RWPE1 (cell line): ENCODE results near the gene KITLG.

ENCODE experiments used
- CTCF ChIA-PET: fragments of 350-600 bp; sonication (Branson Sonifier 250); formaldehyde crosslinking; extraction: SDS; loops from one replicate; lab custom pipeline; 2021; lab: Yijun Ruan, JAX
- POLR2A ChIA-PET: fragments of 400-600 bp; formaldehyde crosslinking; extraction: SDS; loops from one replicate; lab custom pipeline; 2020; ENCODE audit warnings: antibody characterized with exemption; ENCODE audit not compliant: low non-redundant PET; lab: Yijun Ruan, JAX
- DNase-seq: peaks from one replicate; pipeline ENCODE4 v3.0.0; 2012; ENCODE audit warnings: low spot score
- H3K27ac ChIP-seq: fragments of 450-650 bp; 2 replicates; pipeline ENCODE4 v1.5.1; 2017
- TF ChIP-seq, protein P1 (sequence below): fragments of 450-650 bp; conservative IDR thresholded peaks from 2 replicates; pipeline ENCODE4 v1.5.1; 2017; ENCODE audit warnings: low read depth, mild to moderate bottlenecking

The KITLG gene

DNA sequence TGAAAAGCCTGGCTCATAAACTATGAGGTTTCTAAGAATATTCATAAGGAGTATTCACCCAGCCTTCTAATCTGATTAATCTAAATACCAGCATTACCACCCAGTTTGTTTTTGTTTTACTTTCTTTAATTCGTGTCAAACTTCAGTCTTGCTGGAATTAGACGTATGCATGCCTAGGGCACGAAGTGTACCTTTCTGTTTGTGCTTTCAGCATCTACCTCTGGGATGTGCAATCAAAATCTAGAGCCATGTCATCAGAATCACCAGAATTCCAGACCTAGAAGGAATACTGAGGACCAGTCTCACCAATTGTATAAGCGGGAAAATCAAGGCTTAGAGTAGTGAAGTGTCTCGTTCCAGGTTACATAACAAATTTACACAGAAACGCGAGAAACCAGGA, 57.3 kb downstream of the KITLG start:
- POLR2A ChIA-PET = no interaction called here
- TF ChIP-seq, protein P1, sequence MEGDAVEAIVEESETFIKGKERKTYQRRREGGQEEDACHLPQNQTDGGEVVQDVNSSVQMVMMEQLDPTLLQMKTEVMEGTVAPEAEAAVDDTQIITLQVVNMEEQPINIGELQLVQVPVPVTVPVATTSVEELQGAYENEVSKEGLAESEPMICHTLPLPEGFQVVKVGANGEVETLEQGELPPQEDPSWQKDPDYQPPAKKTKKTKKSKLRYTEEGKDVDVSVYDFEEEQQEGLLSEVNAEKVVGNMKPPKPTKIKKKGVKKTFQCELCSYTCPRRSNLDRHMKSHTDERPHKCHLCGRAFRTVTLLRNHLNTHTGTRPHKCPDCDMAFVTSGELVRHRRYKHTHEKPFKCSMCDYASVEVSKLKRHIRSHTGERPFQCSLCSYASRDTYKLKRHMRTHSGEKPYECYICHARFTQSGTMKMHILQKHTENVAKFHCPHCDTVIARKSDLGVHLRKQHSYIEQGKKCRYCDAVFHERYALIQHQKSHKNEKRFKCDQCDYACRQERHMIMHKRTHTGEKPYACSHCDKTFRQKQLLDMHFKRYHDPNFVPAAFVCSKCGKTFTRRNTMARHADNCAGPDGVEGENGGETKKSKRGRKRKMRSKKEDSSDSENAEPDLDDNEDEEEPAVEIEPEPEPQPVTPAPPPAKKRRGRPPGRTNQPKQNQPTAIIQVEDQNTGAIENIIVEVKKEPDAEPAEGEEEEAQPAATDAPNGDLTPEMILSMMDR = no peak

DNA sequence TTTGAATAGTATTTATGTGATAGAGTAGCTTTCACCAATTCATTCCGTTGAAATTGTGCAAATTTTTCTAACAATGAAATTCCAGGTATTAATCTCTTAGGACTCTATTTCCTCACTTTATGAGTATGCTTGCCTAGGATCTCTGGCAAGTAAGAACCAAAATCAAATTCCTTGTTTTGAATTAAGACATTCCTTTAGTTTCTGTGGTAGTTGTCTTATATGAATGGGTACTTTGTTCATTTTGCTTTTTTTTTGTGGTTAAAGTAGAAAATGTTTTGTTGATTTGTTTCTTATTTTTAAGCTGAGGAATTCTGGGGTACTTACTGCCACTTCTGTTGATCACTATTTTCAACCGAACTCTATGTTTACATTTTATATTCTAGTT, 59.8 kb downstream of the KITLG start:
- H3K27ac ChIP-seq = no peak overlapping the region
- DNase-seq = no peak
- ChIA-PET POLR2A (no interaction called here), CTCF (no interaction called here)
- TF ChIP-seq, protein P1 = no peak

More for the DNA sequence above, 57.3 kb downstream of the KITLG start:
- CTCF ChIA-PET = interaction anchor here (0.6 kb wide), 1 partner anchor 967 kb away, joined by 3 read pairs; no protein-coding TSS in a partner anchor
- no peak overlapping the region for H3K27ac ChIP-seq
- DNase-seq = no peak

DNA sequence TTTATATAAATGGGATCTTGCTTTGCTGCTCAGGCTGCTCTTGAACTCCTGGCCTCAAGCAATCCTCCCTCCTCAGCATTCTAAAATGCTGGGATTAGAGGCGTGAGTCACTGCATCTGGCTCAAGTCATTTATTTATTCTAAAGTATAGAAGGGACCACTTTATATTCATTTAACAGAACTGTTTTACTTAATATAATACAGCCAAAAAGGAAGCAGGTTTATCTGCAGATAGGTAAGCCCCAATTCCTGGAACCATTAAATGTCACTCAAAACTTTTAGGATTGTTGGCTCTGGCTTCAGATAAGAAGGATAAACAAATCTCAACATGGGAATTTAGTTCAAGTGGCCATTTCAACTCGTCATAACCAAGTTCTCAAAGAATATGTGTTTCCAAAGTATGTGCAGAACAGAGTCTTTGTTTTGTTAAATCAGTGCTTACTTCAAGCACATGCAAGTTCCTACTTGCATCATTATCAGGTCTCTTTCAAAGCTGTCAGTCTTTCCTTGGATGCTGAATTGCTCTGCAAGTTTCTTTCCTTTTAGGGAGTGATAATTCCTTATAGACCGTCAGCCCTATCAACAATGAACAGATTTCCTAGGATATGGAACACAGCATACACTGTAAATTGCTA, 60.4 kb downstream of the KITLG start:
- TF ChIP-seq, protein P1 = no peak
- ChIA-PET CTCF (no interaction called here), POLR2A (no interaction called here)
- H3K27ac ChIP-seq = no peak overlapping the region
- peak; percentile 9 for DNase-seq

DNA sequence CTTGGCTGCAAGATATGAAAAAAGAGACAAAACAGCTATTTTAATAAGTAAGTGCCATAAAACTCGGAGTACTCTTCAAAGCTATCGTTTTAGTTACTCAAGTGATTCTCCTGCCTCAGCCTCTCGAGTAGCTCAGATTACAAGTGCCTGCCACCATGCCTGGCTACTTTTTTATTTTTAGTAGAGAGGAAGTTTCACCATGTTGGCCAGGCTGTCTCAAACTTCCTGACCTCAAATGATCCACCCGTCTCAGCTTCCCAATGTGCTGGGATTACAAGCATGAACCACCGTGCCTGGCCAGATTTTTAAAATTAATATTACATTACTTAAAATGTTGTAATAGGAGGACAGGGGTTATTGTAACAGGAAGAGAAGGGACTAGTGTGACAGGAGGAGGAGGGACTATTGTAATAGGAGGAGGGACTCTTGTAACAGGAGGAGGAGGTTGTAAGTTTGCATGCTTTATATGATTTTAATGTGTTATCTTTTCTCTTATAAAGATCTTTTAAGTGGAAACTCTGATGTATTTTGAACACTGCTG, 61.3 kb downstream of the KITLG start:
- CTCF ChIA-PET = no interaction called here
- DNase-seq = no peak
- TF ChIP-seq, protein P1 = no peak
- POLR2A ChIA-PET = no interaction called here
- no peak overlapping the region for H3K27ac ChIP-seq

DNA sequence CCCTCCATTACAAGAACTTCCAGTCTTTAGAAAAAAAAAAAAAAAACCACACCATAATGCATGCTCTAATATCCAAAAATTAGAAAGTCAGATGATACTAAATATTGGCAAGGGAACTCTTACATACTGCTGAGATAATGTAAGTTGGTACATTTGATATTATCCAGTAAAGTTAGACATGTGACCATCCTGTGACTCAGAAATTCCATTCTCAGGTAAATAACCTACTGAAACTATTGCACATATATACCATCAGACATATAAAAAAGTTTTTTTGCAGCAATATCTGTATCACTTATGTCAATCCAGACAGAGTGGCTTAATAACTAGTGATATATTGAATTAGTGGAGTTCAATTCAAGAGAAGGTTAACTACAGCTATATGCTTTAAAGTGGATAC, 63.5 kb downstream of the KITLG start:
- CTCF ChIA-PET = no interaction called here
- POLR2A ChIA-PET = no interaction called here
- TF ChIP-seq, protein P1 = no peak
- H3K27ac ChIP-seq = no peak overlapping the region
- DNase-seq = no peak

DNA sequence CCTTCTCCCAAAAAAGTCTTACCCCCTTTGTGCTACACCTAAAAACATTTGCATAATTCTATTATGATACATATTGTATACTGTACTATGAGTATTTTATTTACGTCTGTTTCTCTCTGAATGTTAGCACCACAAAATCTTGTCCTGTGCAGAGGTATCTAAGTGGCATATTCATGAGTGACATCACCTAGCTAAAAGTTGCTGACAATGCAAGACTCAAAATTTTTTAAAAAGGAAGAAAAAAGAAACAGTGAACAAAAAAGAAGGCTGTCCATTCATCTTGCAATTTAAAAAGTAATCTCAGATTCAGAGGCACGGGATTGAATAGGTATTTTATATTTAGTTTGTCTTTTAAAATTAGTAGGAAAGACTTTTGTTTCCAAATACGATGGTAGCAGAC, 69.4 kb downstream of the KITLG start:
- ChIA-PET CTCF (no interaction called here), POLR2A (no interaction called here)
- no peak for DNase-seq
- H3K27ac ChIP-seq = no peak overlapping the region
- TF ChIP-seq, protein P1 = no peak
